Stimulated activated naive CD4-positive, alpha-beta T cell treated with Interleukin-2 at 50 U/mL for 16 hours (primary cell): Measurements from ENCODE around the gene PCDHB4.
"Not testable (repeated sequence)": the region's sequence is repeated elsewhere in the genome, so short reads cannot be mapped to it uniquely, and the experiment has no call there.

ENCODE experiments used
- DNase-seq: peaks from one replicate; lab custom pipeline; 2025; lab: John Stamatoyannopoulos, UW

The PCDHB4 gene

GRCh38 chr5:141150224-141150992, 28.8 kb downstream of the PCDHB4 start:
- no peak for DNase-seq

- no peak for DNase-seq
Observed at GRCh38 chr5:141150993-141151325, 29.3 kb downstream of the PCDHB4 start.

- DNase-seq: not testable (repeated sequence)
Observed at GRCh38 chr5:141151632-141152031, 30.0 kb downstream of the PCDHB4 start.

DNA sequence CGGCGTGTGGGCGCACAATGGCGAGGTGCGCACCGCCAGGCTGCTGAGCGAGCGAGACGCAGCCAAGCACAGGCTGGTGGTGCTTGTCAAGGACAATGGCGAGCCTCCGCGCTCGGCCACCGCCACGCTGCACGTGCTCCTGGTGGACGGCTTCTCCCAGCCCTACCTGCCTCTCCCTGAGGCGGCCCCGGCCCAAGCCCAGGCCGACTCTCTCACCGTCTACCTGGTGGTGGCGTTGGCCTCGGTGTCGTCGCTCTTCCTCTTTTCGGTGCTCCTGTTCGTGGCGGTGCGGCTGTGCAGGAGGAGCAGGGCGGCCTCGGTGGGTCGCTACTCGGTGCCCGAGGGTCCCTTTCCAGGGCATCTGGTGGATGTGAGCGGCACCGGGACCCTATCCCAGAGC, 30.5 kb downstream of the PCDHB4 start:
- not testable (repeated sequence) for DNase-seq

- DNase-seq: no peak
Observed at GRCh38 chr5:141155540-141156374, 34.1 kb downstream of the PCDHB4 start.

DNA sequence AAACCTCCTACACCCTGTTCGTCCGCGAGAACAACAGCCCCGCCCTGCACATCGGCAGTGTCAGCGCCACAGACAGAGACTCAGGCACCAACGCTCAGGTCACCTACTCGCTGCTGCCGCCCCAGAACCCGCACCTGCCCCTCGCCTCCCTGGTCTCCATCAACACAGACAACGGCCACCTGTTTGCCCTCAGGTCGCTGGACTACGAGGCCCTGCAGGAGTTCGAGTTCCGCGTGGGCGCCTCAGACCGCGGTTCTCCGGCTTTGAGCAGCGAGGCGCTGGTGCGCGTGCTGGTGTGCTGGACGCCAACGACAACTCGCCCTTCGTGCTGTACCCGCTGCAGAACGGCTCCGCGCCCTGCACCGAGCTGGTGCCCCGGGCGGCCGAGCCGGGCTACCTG, 35.7 kb downstream of the PCDHB4 start:
- not testable (repeated sequence) for DNase-seq

- DNase-seq: not testable (repeated sequence)
Observed at GRCh38 chr5:141157901-141158300, 36.3 kb downstream of the PCDHB4 start.

GRCh38 chr5:141172381-141173204, 51.0 kb downstream of the PCDHB4 start, which contains the start of gene PCDHB7:
Gene PCDHB7, plus strand, starts transcription at chr5:141172644. Its CDS starts 192 bp downstream, at chr5:141172836.
- DNase-seq: no peak

DNA sequence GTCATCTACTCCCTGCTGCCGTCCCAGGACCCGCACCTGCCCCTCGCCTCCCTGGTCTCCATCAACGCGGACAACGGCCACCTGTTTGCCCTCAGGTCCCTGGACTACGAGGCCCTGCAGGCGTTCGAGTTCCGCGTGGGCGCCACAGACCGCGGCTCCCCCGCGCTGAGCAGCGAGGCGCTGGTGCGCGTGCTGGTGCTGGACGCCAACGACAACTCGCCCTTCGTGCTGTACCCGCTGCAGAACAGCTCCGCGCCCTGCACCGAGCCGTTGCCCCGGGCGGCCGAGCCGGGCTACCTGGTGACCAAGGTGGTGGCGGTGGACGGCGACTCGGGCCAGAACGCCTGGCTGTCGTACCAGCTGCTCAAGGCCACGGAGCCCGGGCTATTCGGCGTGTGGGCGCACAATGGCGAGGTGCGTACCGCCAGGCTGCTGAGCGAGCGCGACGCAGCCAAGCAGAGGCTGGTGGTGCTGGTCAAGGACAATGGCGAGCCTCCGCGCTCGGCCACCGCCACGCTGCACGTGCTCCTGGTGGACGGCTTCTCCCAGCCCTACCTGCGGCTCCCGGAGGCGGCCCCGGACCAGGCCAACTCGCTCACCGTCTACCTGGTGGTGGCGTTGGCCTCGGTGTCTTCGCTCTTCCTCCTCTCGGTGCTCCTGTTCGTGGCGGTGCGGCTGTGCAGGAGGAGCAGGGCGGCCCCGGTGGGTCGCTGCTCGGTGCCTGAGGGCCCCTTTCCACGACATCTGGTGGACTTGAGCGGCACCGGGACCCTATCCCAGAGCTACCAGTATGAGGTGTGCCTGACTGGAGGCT, 52.9 kb downstream of the PCDHB4 start:
- DNase-seq: not testable (repeated sequence)
